GM19468 (cell line): Measurements from ENCODE around the gene ZNF574.
"Not testable (repeated sequence)": the region's sequence is repeated elsewhere in the genome, so short reads cannot be mapped to it uniquely, and the experiment has no call there.

Source experiments
- ATAC-seq: cut with Tn5 transposase; IDR thresholded peaks from one replicate; pipeline ENCODE4 v1.9.1; 2021; ENCODE audit warnings: mild to moderate bottlenecking, moderate library complexity, moderate number of reproducible peaks; ENCODE audit not compliant: unreplicated experiment; ENCODE audit errors: extremely low read depth

ZNF574 gene

GRCh38 chr19:42097461-42097860, 21.5 kb downstream of the ZNF574 start:
- ATAC-seq: no peak

GRCh38 chr19:42098781-42099180, 22.8 kb downstream of the ZNF574 start:
- ATAC-seq: no peak

- ATAC-seq: no peak
Observed at GRCh38 chr19:42099336-42099925, 23.5 kb downstream of the ZNF574 start.

GRCh38 chr19:42100241-42100640, 24.3 kb downstream of the ZNF574 start:
- not testable (repeated sequence) for ATAC-seq

- ATAC-seq: no peak
Observed at GRCh38 chr19:42102877-42103276, 26.9 kb downstream of the ZNF574 start.

GRCh38 chr19:42105368-42105767, 29.4 kb downstream of the ZNF574 start:
- no peak for ATAC-seq

GRCh38 chr19:42108527-42109389, 32.8 kb downstream of the ZNF574 start:
- ATAC-seq: peak; percentile 46

- no peak for ATAC-seq
Observed at GRCh38 chr19:42109896-42110295, 33.9 kb downstream of the ZNF574 start.

- no peak for ATAC-seq
Observed at GRCh38 chr19:42110658-42111057, 34.7 kb downstream of the ZNF574 start.

GRCh38 chr19:42111384-42111783, 35.4 kb downstream of the ZNF574 start:
- no peak for ATAC-seq

GRCh38 chr19:42111811-42112210, 35.8 kb downstream of the ZNF574 start:
- ATAC-seq: no peak

- no peak for ATAC-seq
Observed at GRCh38 chr19:42113641-42114348, 37.8 kb downstream of the ZNF574 start.

- no peak for ATAC-seq
Observed at GRCh38 chr19:42114412-42114811, 38.4 kb downstream of the ZNF574 start.

- no peak for ATAC-seq
Observed at GRCh38 chr19:42115219-42115618, 39.3 kb downstream of the ZNF574 start.

- no peak for ATAC-seq
Observed at GRCh38 chr19:42115705-42116104, 39.7 kb downstream of the ZNF574 start.

- no peak for ATAC-seq
Observed at GRCh38 chr19:42116308-42117075, 40.5 kb downstream of the ZNF574 start.

GRCh38 chr19:42117076-42117475, 41.1 kb downstream of the ZNF574 start:
- no peak for ATAC-seq

- no peak for ATAC-seq
Observed at GRCh38 chr19:42120276-42120980, 44.5 kb downstream of the ZNF574 start.

GRCh38 chr19:42121036-42121621, 45.2 kb downstream of the ZNF574 start:
- ATAC-seq: no peak
